Limb (tissue), 2 donors: ENCODE results near the gene PCDHAC1.

Experiments used
- DNase-seq, 2 donors: peaks; one replicate each; pipeline ENCODE4 v3.0.0-alpha.2; 2016; ENCODE audit errors: extremely low spot score in 2 of 2

Gene PCDHAC1

DNA sequence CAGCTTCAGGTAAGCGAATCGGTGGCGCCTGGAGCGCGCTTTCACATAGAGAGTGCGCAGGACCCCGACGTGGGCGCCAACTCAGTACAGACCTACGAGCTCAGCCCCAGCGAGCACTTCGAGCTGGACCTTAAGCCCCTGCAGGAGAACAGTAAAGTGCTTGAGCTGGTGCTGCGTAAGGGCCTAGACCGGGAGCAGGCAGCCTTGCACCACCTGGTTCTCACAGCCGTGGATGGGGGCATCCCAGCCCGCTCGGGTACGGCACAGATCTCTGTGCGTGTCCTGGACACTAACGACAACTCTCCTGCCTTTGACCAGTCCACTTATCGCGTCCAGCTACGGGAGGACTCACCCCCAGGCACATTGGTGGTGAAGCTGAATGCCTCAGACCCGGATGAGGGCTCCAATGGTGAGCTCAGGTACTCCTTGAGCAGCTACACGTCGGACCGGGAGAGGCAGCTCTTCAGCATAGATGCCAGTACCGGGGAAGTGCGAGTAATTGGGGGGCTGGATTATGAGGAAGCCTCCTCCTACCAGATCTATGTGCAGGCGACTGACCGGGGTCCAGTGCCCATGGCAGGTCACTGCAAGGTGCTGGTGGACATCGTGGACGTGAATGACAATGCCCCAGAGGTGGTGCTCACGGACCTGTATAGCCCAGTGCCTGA, 41.3 kb downstream of the PCDHAC1 start:
- DNase-seq: no peak

DNA sequence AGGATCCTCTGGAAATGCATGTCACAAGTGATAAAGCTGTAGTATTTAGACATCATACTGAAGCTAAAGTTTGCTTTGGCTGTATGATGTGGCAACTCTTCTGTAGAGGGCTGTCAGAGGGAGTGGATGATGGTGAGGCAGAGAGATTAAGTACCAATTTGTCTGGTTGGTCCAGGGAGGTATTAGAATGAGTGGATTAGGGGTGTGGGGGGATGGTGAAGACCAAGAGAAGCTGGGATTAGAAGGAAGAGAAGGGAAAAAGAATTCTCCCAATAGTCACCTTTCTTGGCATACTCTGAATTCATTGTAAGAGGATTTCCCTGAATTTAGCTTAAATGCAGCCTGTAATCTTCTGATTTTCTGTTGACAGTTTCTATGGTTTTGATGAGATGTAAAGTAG, 43.8 kb downstream of the PCDHAC1 start:
- no peak for DNase-seq

DNA sequence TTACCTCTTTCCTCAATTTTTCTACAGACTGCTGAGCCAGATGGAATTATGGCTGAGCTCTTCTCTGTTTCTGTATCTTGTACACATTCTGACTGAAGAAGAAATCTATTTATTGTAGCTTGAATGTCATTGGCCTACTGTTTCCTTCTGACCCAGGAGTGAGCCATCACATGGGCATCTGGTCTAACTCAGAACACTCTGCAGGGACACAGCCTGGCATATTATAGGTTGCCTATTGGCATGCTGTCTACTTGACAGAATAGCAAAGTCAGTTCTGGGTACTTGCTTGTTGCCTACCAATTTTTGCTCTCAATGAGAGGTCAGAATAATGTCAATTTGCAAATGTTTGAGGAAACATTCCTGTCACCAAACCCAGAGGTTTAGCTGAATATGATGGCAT, 47.5 kb downstream of the PCDHAC1 start:
- DNase-seq: no peak

DNA sequence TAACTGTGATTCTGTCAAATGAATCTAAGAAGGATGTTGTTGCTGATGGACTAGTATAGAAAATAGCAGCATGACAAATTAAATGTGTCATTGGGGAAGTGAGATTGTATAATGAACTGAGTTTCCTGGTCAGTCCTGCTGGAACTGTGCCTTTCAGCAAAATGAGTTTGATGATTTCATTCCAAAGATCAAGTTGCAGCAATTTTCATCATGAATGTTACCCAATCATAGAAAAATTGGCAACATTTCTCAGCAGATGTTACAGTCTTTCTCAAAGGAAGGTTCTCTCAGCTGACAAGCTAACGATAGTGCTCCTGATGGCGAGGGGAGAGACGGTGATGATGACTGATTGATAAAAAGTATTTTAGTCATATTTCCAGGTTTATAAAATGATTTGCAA, 50.9 kb downstream of the PCDHAC1 start:
- DNase-seq: no peak

DNA sequence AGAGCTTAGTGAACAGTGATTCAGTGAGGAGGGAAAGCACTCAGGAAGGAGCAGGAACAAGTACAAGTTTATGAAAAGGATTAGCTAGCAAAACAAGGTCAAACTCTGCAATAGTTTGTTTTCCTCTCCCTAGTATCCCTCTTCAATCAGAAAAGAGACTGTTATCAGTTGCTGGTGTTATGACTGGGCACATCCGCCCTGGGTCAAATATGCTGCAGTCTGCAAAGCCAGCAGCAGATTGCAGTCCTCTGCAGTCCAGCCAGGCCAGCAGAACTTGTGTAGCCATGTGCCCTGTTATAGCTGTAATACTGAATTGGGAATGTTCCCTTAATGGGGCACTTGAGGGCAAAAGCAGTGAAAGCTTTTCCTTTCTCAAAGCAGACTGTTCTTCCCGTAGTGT, 52.2 kb downstream of the PCDHAC1 start:
- DNase-seq: no peak

DNA sequence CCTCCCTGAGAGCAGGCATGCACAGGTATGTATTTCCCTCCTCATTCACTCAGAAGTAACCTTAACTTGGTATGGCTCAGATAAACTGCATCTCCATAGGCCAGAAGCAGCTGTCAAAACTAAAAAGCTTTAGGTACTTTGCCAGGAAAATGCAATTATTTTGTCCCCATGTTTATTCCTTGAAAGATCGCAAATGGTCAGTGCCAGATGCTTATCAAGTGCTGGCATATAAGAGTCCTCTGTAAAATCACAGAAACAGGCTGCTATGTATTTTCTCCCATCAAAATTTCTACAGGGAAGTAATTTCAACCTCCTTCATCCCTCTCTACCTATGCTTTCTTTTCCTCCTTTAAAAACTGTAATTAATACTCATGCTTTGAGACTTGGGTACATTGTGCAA, 52.9 kb downstream of the PCDHAC1 start:
- DNase-seq: no peak
